GM19099 (cell line): ENCODE data around the gene RPL23.

ENCODE experiments used
- POLR2A ChIP-seq: IDR thresholded peaks from 3 replicates; pipeline ENCODE4 v1.6.1; 2011; ENCODE audit warnings: low read depth; ENCODE audit not compliant: insufficient read length; ENCODE audit errors: extremely low read depth

Gene RPL23

GRCh38 chr17:38798614-38799500, 54.7 kb downstream of the RPL23 start:
- peak; percentile 37 for TF ChIP-seq POLR2A
